Measurements from ENCODE around the gene GAS2L1. TPM values are rescaled to one million over a fixed set of nuclear protein-coding genes. Genes with fewer than 3 reads are reported as not detected.

GAS2L1 gene
- total and polyA plus RNA-seq, 2 experiments from 2014 or later, result 5.2 to 9.5 TPM

DNA sequence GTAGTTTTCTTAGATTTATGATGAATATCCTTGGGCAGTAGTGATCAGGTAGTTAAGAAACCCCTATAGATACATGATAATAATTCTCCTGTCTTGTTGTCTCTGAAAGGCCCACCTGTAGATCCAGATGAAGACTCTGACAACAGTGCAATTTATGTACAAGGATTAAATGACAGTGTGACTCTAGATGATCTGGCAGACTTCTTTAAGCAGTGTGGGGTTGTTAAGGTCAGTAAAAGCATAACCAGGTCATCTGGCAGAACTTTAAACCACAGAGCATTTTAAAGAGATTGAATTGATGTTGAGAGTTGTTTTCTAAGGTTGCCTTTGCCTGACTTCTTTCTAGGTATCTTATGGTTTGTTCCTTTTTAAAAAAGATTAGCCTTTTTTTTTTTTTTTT is 14.1 kb upstream of the GAS2L1 start (continued):
- TF ChIP-seq ZNF462 (CRISPR knock-in tag; IDR thresholded peaks at IDR 0.05) (no peak), ZNF331 (CRISPR knock-in tag; IDR thresholded peaks at IDR 0.05; ENCODE audit: low read depth) (no peak), CTCF (conservative IDR thresholded peaks at IDR 0.05; ENCODE audit: low read depth in 2 of 2) (no peak), NANOG (IDR thresholded peaks at IDR 0.05; ENCODE audit: borderline replicate concordance) (no peak)

DNA sequence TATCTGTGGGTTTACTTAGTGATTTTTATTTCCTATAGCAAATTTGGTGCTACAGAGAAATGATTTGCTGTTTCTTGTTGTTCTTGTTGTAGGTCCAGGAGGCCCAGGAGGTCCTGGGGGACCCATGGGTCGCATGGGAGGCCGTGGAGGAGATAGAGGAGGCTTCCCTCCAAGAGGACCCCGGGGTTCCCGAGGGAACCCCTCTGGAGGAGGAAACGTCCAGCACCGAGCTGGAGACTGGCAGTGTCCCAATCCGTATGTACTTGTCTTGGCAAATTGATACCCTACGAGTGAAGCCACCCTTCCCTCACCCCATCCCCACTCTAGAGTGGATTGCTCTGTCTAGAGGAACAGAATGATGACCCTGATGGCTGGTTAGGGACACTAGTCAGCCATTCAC is 7.8 kb upstream of the GAS2L1 start:
- H4K20me1 ChIP-seq (replicated peaks; ENCODE audit: insufficient read depth), result peaks cover 40% of the 10 kb centered on the region
- peaks cover 79% of the 10 kb centered on the region for H3K36me3 Mint-ChIP-seq (ENCODE audit: low read depth)
- H3K4me1 ChIP-seq (ENCODE audit: insufficient read depth), result no peaks in the 10 kb centered on the region
- no peak overlapping the region for H3K27ac Mint-ChIP-seq
- no peaks in the 10 kb centered on the region for H3K27me3 ChIP-seq (ENCODE audit: insufficient read depth)
- H2AFZ ChIP-seq, result no peak overlapping the region
- peaks cover 69% of the 10 kb centered on the region for H3K36me3 ChIP-seq (ENCODE audit: insufficient read depth)
- peaks cover 71% of the 10 kb centered on the region for H3F3A ChIP-seq (replicated peaks; ENCODE audit: low read depth)
- 0 out of 2 replicates have a peak, but pooled peaks cover 11% of the 10 kb centered on the region for H3K79me2 ChIP-seq (replicated peaks; ENCODE audit: insufficient read depth)
- ATAC-seq (no peak), DNase-seq (ENCODE audit: low spot score) (no peak)
- H3K27me3 Mint-ChIP-seq (ENCODE audit: insufficient read depth, low read depth, poor library complexity), result peaks cover 20% of the 10 kb centered on the region
- H3K4me3 Mint-ChIP-seq, result no peak overlapping the region
- H3K4me2 ChIP-seq, result no peak overlapping the region
- 0 out of 2 replicates have a peak overlapping the region, but pooled peaks have one; percentile 39 for H3K27ac ChIP-seq (ENCODE audit: low read depth)
- H3K4me1 Mint-ChIP-seq, result peaks cover 8% of the 10 kb centered on the region
- H3K9me2 ChIP-seq (ENCODE audit: insufficient read depth), result no peaks in the 10 kb centered on the region
- no peak overlapping the region for H3K4me3 ChIP-seq
- H3K9me3 Mint-ChIP-seq, result no peaks in the 10 kb centered on the region; the same call in 2 of the 3 replicates
- TF ChIP-seq EZH2 (IDR thresholded peaks at IDR 0.05; ENCODE audit: low read depth, unreplicated experiment) (no peak), ETS1 (IDR thresholded peaks at IDR 0.05) (no peak), POLR2AphosphoS5 (IDR thresholded peaks at IDR 0.05; ENCODE audit: low read depth) (no peak; the same call in none of the 2 replicates), ZNF331 (CRISPR knock-in tag; IDR thresholded peaks at IDR 0.05; ENCODE audit: low read depth) (no peak), JUNB (IDR thresholded peaks at IDR 0.05; ENCODE audit: unreplicated experiment) (no peak), ZNF114 (CRISPR knock-in tag; IDR thresholded peaks at IDR 0.05) (no peak), NANOG (IDR thresholded peaks at IDR 0.05; ENCODE audit: borderline replicate concordance) (no peak), CTCF (conservative IDR thresholded peaks at IDR 0.05; ENCODE audit: low read depth in 2 of 2) (no peak), EZH2phosphoT487 (IDR thresholded peaks at IDR 0.05; ENCODE audit: unreplicated experiment) (no peak), CREB1 (CRISPR knock-in tag; IDR thresholded peaks at IDR 0.05; ENCODE audit: low read depth) (no peak), STAT1 (IDR thresholded peaks at IDR 0.05; ENCODE audit: unreplicated experiment) (no peak)

Measured in GM23338 (cell line).